HCT116 (cell line): ENCODE measurements around the gene CCDC146. TPM values are rescaled to one million over a fixed set of nuclear protein-coding genes. Genes with fewer than 3 reads are reported as not detected.

Experiments used
- ATAC-seq: fragments of 200-7000 bp; cut with Tn5 transposase; 2 replicates; pipeline ENCODE4 v1.9.1; 2020; ENCODE audit warnings: mild to moderate bottlenecking, moderate library complexity
- BruUV-seq: library from RNA; stranded (reverse); fragments of 400-500 nt; replicated peaks from 2 replicates; lab custom pipeline; 2021; lab: Mats Ljungman, UMichigan
- CTCF ChIA-PET: fragments of 300-600 bp; sonication (Branson Sonifier 250); formaldehyde crosslinking; loops from one replicate; lab custom pipeline; 2021; ENCODE audit warnings: antibody characterized with exemption; lab: Charles Lee
- POLR2A ChIA-PET: fragments of 300-600, 350-600 bp; sonication (Branson Sonifier 250); formaldehyde crosslinking; loops from one replicate; lab custom pipeline; 2021; ENCODE audit warnings: antibody characterized with exemption; lab: Charles Lee
- RAD21 ChIA-PET, 2 experiments: fragments of 300-600 bp; sonication (Branson Sonifier 250); formaldehyde crosslinking; loops; one replicate each; lab custom pipeline; 2023; ENCODE audit warnings: low total read pairs in 2 of 2; ENCODE audit not compliant: uncharacterized antibody in 2 of 2, unreplicated experiment in 2 of 2, low non-redundant PET in 1 of 2; lab: Charles Lee
- DNase-seq: peaks from one replicate; pipeline ENCODE4 v3.0.0-alpha.2; 2010; ENCODE audit warnings: low read depth, low spot score
- H2AFZ ChIP-seq: fragments of 200-600 bp; shearing (Covaris generic), sonication (generic); 2 replicates; pipeline ENCODE4 v1.6.1; 2017; ENCODE audit warnings: low read depth, mixed run types, mixed read lengths, antibody characterized with exemption, low read length; ENCODE audit not compliant: poor library complexity, severe bottlenecking
- H3K27ac ChIP-seq: 2 replicates; pipeline ENCODE4 v1.5.1; 2012; ENCODE audit warnings: low read depth, low read length
- H3K27me3 ChIP-seq: fragments of 200-600 bp; sonication (generic); 2 replicates; pipeline ENCODE4 v1.6.1; 2016; ENCODE audit warnings: mixed run types, low read length, mixed read lengths; ENCODE audit not compliant: insufficient read depth
- H3K36me3 ChIP-seq, 2 experiments: fragments of 200-500 bp in 1 of 2; fragments of 200-600 bp in 1 of 2; sonication (Bioruptor generic) in 1 of 2; sonication (generic) in 1 of 2; 2 replicates each; pipeline versions ENCODE4 v1.5.1 to v1.6.1; 2014 to 2016; ENCODE audit warnings: low read length in 2 of 2, inconsistent platforms in 1 of 2, mixed read lengths in 1 of 2, mixed run types in 1 of 2; ENCODE audit not compliant: insufficient read depth in 2 of 2, control insufficient read depth in 1 of 2
- H3K4me1 ChIP-seq, 2 experiments: fragments of 200-600 bp in 1 of 2; sonication (generic) in 1 of 2; 2 replicates each; pipeline versions ENCODE4 v1.5.1 to v1.6.1; 2012 to 2017; ENCODE audit warnings: low read length in 2 of 2, inconsistent platforms in 1 of 2, mild to moderate bottlenecking in 1 of 2, mixed read lengths in 1 of 2, mixed run types in 1 of 2, moderate library complexity in 1 of 2; ENCODE audit not compliant: insufficient read depth in 2 of 2, control insufficient read depth in 1 of 2
- H3K4me2 ChIP-seq: fragments of 200-600 bp; sonication (generic); 2 replicates; pipeline ENCODE4 v1.6.1; 2017; ENCODE audit warnings: mixed run types, low read length, mixed read lengths
- H3K4me3 ChIP-seq, 2 experiments: fragments of 200-600 bp in 1 of 2; sonication (generic) in 1 of 2; replicated peaks in 1 of 2; 2 replicates each; pipeline ENCODE4 v1.5.1; 2011 to 2016; ENCODE audit warnings: low read length in 2 of 2, control low read depth in 1 of 2, low read depth in 1 of 2, mild to moderate bottlenecking in 1 of 2, mixed read lengths in 1 of 2, mixed run types in 1 of 2
- H3K79me2 ChIP-seq: fragments of 200-600 bp; sonication (generic); 2 replicates; pipeline ENCODE4 v1.6.1; 2017; ENCODE audit warnings: mild to moderate bottlenecking, mixed run types, low read length, moderate library complexity, mixed read lengths; ENCODE audit not compliant: insufficient read depth
- H3K9ac ChIP-seq: fragments of 200-600 bp; sonication (generic); 2 replicates; pipeline ENCODE4 v1.6.1; 2016; ENCODE audit warnings: low read length, mixed read lengths
- H3K9me2 ChIP-seq: fragments of 200-600 bp; sonication (generic), shearing (Covaris generic); 2 replicates; pipeline ENCODE4 v1.6.1; 2017; ENCODE audit warnings: mixed run types, mild to moderate bottlenecking, moderate library complexity; ENCODE audit not compliant: insufficient read depth
- H3K9me3 ChIP-seq, 2 experiments: fragments of 200-500 bp in 1 of 2; fragments of 200-600 bp in 1 of 2; sonication (Bioruptor generic) in 1 of 2; sonication (generic) in 1 of 2; 2 replicates each; pipeline ENCODE4 v1.6.1; 2014 to 2017; ENCODE audit warnings: low read length in 2 of 2, mixed read lengths in 2 of 2, inconsistent platforms in 1 of 2, low read depth in 1 of 2, mild to moderate bottlenecking in 1 of 2, mixed run types in 1 of 2, moderate library complexity in 1 of 2; ENCODE audit not compliant: control insufficient read depth in 1 of 2, insufficient read depth in 1 of 2
- H4K20me1 ChIP-seq: fragments of 200-600 bp; sonication (generic), shearing (Covaris generic); 2 replicates; pipeline ENCODE4 v1.6.1; 2017; ENCODE audit warnings: mixed run types, mild to moderate bottlenecking, moderate library complexity; ENCODE audit not compliant: insufficient read depth
- ATF3 ChIP-seq: IDR thresholded peaks from 2 replicates; pipeline ENCODE4 v1.6.1; 2012
- CBX3 ChIP-seq: IDR thresholded peaks from 2 replicates; pipeline ENCODE4 v1.6.1; 2012; ENCODE audit warnings: low read depth
- CEBPB ChIP-seq: IDR thresholded peaks from 2 replicates; pipeline ENCODE4 v1.6.1; 2012; ENCODE audit warnings: low read depth
- CTCF ChIP-seq, 3 experiments: fragments of 200-600 bp in 1 of 3; sonication (generic) in 1 of 3; IDR thresholded peaks in 2 of 3; conservative IDR thresholded peaks in 1 of 3; 2 replicates each; pipeline ENCODE4 v1.5.1; 2012 to 2017; ENCODE audit warnings: low read depth in 2 of 3, low read length in 2 of 3, antibody characterized with exemption in 1 of 3, borderline replicate concordance in 1 of 3, control low read depth in 1 of 3, mild to moderate bottlenecking in 1 of 3, mixed read lengths in 1 of 3, mixed run types in 1 of 3, moderate library complexity in 1 of 3; ENCODE audit not compliant: insufficient read depth in 1 of 3
- EGR1 ChIP-seq: IDR thresholded peaks from 2 replicates; pipeline ENCODE4 v1.6.1; 2012; ENCODE audit warnings: low read depth
- ELF1 ChIP-seq: IDR thresholded peaks from 2 replicates; pipeline ENCODE4 v1.6.1; 2012; ENCODE audit warnings: low read depth, borderline replicate concordance
- EZH2 ChIP-seq: fragments of 200-600 bp; sonication (generic); IDR thresholded peaks from 2 replicates; pipeline ENCODE4 v1.6.1; 2017; ENCODE audit warnings: antibody characterized with exemption, mixed run types
- FOSL1 ChIP-seq: IDR thresholded peaks from 2 replicates; pipeline ENCODE4 v1.6.1; 2012; ENCODE audit warnings: low read depth
- JUND ChIP-seq: IDR thresholded peaks from 2 replicates; pipeline ENCODE4 v1.6.1; 2012
- POLR2A ChIP-seq: IDR thresholded peaks from 2 replicates; pipeline ENCODE4 v1.7.0; 2011; ENCODE audit warnings: borderline replicate concordance; ENCODE audit not compliant: insufficient read depth, insufficient read length; ENCODE audit errors: extremely low read depth
- RAD21 ChIP-seq: IDR thresholded peaks from 2 replicates; pipeline ENCODE4 v1.6.1; 2012; ENCODE audit warnings: low read depth, mild to moderate bottlenecking
- REST ChIP-seq: IDR thresholded peaks from 2 replicates; pipeline ENCODE4 v1.6.1; 2012; ENCODE audit warnings: low read depth
- SIN3A ChIP-seq: IDR thresholded peaks from 2 replicates; pipeline ENCODE4 v1.6.1; 2012; ENCODE audit warnings: low read depth
- SP1 ChIP-seq: IDR thresholded peaks from 2 replicates; pipeline ENCODE4 v1.6.1; 2012; ENCODE audit warnings: low read depth
- SRF ChIP-seq: IDR thresholded peaks from 2 replicates; pipeline ENCODE4 v1.6.1; 2012; ENCODE audit warnings: low read depth
- TCF7L2 ChIP-seq: IDR thresholded peaks from 2 replicates; pipeline ENCODE4 v1.7.0; 2011; ENCODE audit warnings: borderline replicate concordance, inconsistent platforms; ENCODE audit not compliant: insufficient read depth, insufficient read length; ENCODE audit errors: extremely low read depth
- YY1 ChIP-seq: IDR thresholded peaks from 2 replicates; pipeline ENCODE4 v1.6.1; 2011; ENCODE audit warnings: low read length, low read depth, moderate library complexity, mild to moderate bottlenecking; ENCODE audit not compliant: insufficient replicate concordance; ENCODE audit errors: extremely low read depth
- ZBTB33 ChIP-seq: IDR thresholded peaks from 2 replicates; pipeline ENCODE4 v1.6.1; 2011; ENCODE audit warnings: mild to moderate bottlenecking, low read length, moderate library complexity; ENCODE audit not compliant: insufficient replicate concordance; ENCODE audit errors: extremely low read depth
- ZNF274 ChIP-seq: fragments of 200-500 bp; sonication (Bioruptor generic); IDR thresholded peaks from 2 replicates; pipeline ENCODE4 v1.6.1; 2014; ENCODE audit warnings: mild to moderate bottlenecking, low read depth, low read length, inconsistent platforms
- intact Hi-C: fragments of 100-400 bp; cut with micrococcal nuclease; formaldehyde crosslinking; loops from 2 replicates; pipeline ENCODE4 v1.10.0; 2022
- total RNA-seq: library from RNA; stranded (reverse); gene quantifications from one replicate; pipeline ENCODE4 v1.2.1, GENCODE V29; 2021; ENCODE audit not compliant: unreplicated experiment

Gene CCDC146
- total RNA-seq, 1 experiment from 2014 or later, result 6.3 TPM

GRCh38 chr7:77235276-77235675, 112.9 kb downstream of the CCDC146 start:
- intact Hi-C loops, result no loop called here
- Histone ChIP-seq H3K9ac (no peak overlapping the region), H3K27ac (no peak overlapping the region), H3K9me2 (no peaks in the 10 kb centered on the region), H4K20me1 (no peaks in the 10 kb centered on the region), H3K4me3 (no peak overlapping the region), H3K9me3 (no peaks in the 10 kb centered on the region), H3K4me2 (no peak overlapping the region), H3K36me3 (no peaks in the 10 kb centered on the region), H3K79me2 (no peaks in the 10 kb centered on the region), H2AFZ (no peak overlapping the region), H3K4me1 (no peaks in the 10 kb centered on the region), H3K27me3 (no peaks in the 10 kb centered on the region)
- DNase-seq, result no peak
- TF ChIP-seq EGR1, result no peak
- TF ChIP-seq ZNF274, result no peak
- no peak for TF ChIP-seq REST
- no peak for TF ChIP-seq FOSL1
- no peak for TF ChIP-seq RAD21
- TF ChIP-seq TCF7L2, result no peak
- TF ChIP-seq JUND, result no peak
- no peak for TF ChIP-seq ZBTB33
- no peak for TF ChIP-seq SIN3A
- TF ChIP-seq SRF, result no peak
- no peak for TF ChIP-seq ATF3
- TF ChIP-seq EZH2, result no peak
- no peak for TF ChIP-seq CEBPB
- no peak for TF ChIP-seq CTCF (IDR thresholded peaks at IDR 0.05 in 2 of 3, conservative IDR thresholded peaks at IDR 0.05 in 1 of 3; ENCODE audit: borderline replicate concordance in 1 of 3, insufficient read depth in 1 of 3, low read depth in 2 of 3, low read length in 2 of 3)
- no peak for TF ChIP-seq POLR2A
- TF ChIP-seq ELF1, result no peak
- no peak for TF ChIP-seq CBX3
- no peak for TF ChIP-seq SP1
- no peak for TF ChIP-seq YY1
- RAD21 ChIA-PET, result no interaction called here
- no peak for ATAC-seq
- no TSS peak for BruUV-seq
- POLR2A ChIA-PET, result no interaction called here
- CTCF ChIA-PET, result interaction anchor here (1.8 kb wide), 1 partner anchor 12 kb away, joined by 5 read pairs; no protein-coding TSS in a partner anchor
